ENCODE results near the gene HDAC1.
"Not testable (repeated sequence)": the region's sequence is repeated elsewhere in the genome, so short reads cannot be mapped to it uniquely, and the experiment has no call there.

The HDAC1 gene

DNA sequence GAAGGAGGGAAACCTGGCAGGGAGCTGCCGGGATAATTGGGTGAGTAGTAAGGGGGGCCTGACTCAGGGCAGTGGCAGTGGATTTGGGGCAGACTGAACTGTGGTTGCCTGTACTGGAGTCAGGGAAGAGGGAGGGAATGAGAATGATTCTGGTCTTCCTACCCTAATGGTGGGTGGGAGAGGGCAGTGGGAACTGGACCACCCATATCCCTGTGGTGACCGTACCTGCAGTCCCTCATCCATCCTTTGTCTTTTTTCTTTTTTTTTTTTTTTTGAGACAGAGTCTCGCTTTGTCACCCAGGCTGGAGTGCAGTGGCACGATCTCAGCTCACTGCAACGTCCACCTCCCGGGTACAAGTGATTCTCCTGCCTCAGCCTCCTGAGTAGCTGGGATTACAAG lies 63.9 kb downstream of the HDAC1 start:
- not testable (repeated sequence) for H3K79me1 ChIP-seq (ENCODE audit: low read length); H3K4me3 ChIP-seq (ENCODE audit: low read depth, low read length); H4K8ac ChIP-seq (ENCODE audit: low read depth, low read length); H3K14ac ChIP-seq (ENCODE audit: low read length); H3K23ac ChIP-seq (ENCODE audit: low read length); H2BK5ac ChIP-seq (ENCODE audit: low read depth, low read length, poor library complexity); H2AK5ac ChIP-seq (ENCODE audit: low read length); H4K91ac ChIP-seq (ENCODE audit: low read depth, low read length); H3K27ac ChIP-seq (ENCODE audit: low read depth, low read length); H3K9ac ChIP-seq (ENCODE audit: low read length); DNase-seq; H3K4ac ChIP-seq (ENCODE audit: low read depth, low read length); H2BK12ac ChIP-seq (ENCODE audit: low read length); H2BK120ac ChIP-seq (ENCODE audit: insufficient read depth, low read length, poor library complexity); H3K4me2 ChIP-seq (ENCODE audit: low read length); H3K27me3 ChIP-seq (ENCODE audit: insufficient read depth, low read length); H3K36me3 ChIP-seq (ENCODE audit: control insufficient read depth in 1 of 2, insufficient read depth in 2 of 2, low read length in 2 of 2); H4K12ac ChIP-seq (ENCODE audit: low read depth, low read length); H3K4me1 ChIP-seq (ENCODE audit: control insufficient read depth in 1 of 2, insufficient read depth in 2 of 2, low read length in 2 of 2); H3K9me3 ChIP-seq (ENCODE audit: insufficient read depth, low read depth, low read length); H2AFZ ChIP-seq (ENCODE audit: insufficient read depth, low read length, poor library complexity); H3K79me2 ChIP-seq (ENCODE audit: control insufficient read depth, insufficient read depth, low read length, poor library complexity); H3K18ac ChIP-seq (ENCODE audit: low read length)
- no CpG with 5 or more reads among the region's 6 CpGs for WGBS (ENCODE audit: extremely low coverage, insufficient coverage, insufficient read length)

DNA sequence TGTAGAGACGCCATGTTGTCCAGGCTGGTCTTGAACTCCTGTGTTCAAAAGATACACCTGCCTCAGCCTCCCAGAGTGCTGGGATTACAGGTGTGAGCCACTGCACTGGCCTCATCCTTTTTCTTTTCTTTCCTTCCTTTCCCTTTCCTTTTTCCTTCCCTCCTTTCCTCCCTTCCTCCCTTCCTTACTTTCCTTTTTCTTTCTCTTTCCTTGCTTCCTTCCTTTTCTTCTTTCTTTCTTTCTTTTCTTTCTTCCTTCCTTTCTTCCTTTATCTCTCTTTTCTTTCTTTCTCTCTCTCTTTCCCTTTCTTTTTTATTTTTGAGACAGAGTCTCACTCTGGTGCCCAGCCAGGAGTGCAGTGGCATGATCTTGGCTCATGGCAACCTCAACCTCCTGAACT lies 64.6 kb downstream of the HDAC1 start:
- Histone ChIP-seq H3K27me3 (ENCODE audit: insufficient read depth, low read length) (no peaks in the 10 kb centered on the region), H3K4me1 (ENCODE audit: control insufficient read depth in 1 of 2, insufficient read depth in 2 of 2, low read length in 2 of 2) (peaks cover 4 to 13% of the 10 kb centered on the region in 2 experiments), H3K4me2 (ENCODE audit: low read length) (no peak overlapping the region), H3K18ac (ENCODE audit: low read length) (no peak overlapping the region), H4K91ac (ENCODE audit: low read depth, low read length) (no peak overlapping the region), H4K8ac (ENCODE audit: low read depth, low read length) (no peak overlapping the region), H3K4me3 (ENCODE audit: low read depth, low read length) (no peak overlapping the region), H2AK5ac (ENCODE audit: low read length) (no peak overlapping the region), H3K4ac (ENCODE audit: low read depth, low read length) (no peak overlapping the region), H3K36me3 (ENCODE audit: control insufficient read depth in 1 of 2, insufficient read depth in 2 of 2, low read length in 2 of 2) (peaks cover 0 to 4% of the 10 kb centered on the region in 2 experiments), H4K12ac (ENCODE audit: low read depth, low read length) (no peak overlapping the region), H3K27ac (ENCODE audit: low read depth, low read length) (no peak overlapping the region), H2BK5ac (ENCODE audit: low read depth, low read length, poor library complexity) (no peak overlapping the region), H3K79me2 (ENCODE audit: control insufficient read depth, insufficient read depth, low read length, poor library complexity) (peaks cover 5% of the 10 kb centered on the region), H3K23ac (ENCODE audit: low read length) (no peak overlapping the region), H3K14ac (ENCODE audit: low read length) (no peak overlapping the region), H3K79me1 (ENCODE audit: low read length) (peaks cover 7% of the 10 kb centered on the region), H2BK120ac (ENCODE audit: insufficient read depth, low read length, poor library complexity) (no peak overlapping the region), H2AFZ (ENCODE audit: insufficient read depth, low read length, poor library complexity) (no peak overlapping the region), H2BK12ac (ENCODE audit: low read length) (no peak overlapping the region), H3K9me3 (ENCODE audit: insufficient read depth, low read depth, low read length) (peaks cover 3% of the 10 kb centered on the region), H3K9ac (ENCODE audit: low read length) (no peak overlapping the region)
- no peak for DNase-seq
- WGBS (ENCODE audit: extremely low coverage, insufficient coverage, insufficient read length) = no CpG with 5 or more reads among the region's 1 CpG

DNA sequence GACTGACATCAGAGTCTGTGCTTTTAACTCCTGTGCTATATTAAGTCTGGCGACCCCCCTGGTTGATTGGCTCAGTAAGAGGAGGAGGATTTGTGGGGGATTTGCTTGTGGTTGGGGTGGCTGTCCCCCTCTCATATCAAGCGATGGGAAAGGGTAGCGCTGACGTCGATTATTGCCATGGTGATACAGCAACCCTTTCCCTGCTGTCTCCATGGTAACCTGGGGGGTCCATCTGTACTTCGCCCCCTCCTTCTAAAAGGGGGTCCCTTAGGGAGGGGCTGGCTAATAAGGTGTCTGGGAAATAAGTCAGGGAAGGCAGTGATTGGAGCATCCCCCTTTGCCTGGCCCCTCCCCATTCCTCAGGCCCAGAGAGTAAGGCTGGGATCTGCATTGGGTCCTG lies 65.7 kb downstream of the HDAC1 start:
- H3K36me3 ChIP-seq (ENCODE audit: control insufficient read depth in 1 of 2, insufficient read depth in 2 of 2, low read length in 2 of 2) = peaks cover 0 to 4% of the 10 kb centered on the region in 2 experiments
- H4K8ac ChIP-seq (ENCODE audit: low read depth, low read length) = no peak overlapping the region
- H4K12ac ChIP-seq (ENCODE audit: low read depth, low read length) = no peak overlapping the region
- H2AFZ ChIP-seq (ENCODE audit: insufficient read depth, low read length, poor library complexity) = no peak overlapping the region
- H3K27ac ChIP-seq (ENCODE audit: low read depth, low read length) = no peak overlapping the region
- no peak overlapping the region for H3K4me2 ChIP-seq (ENCODE audit: low read length)
- no peak overlapping the region for H2BK12ac ChIP-seq (ENCODE audit: low read length)
- no peak overlapping the region for H3K4ac ChIP-seq (ENCODE audit: low read depth, low read length)
- no peak overlapping the region for H2BK5ac ChIP-seq (ENCODE audit: low read depth, low read length, poor library complexity)
- H3K9me3 ChIP-seq (ENCODE audit: insufficient read depth, low read depth, low read length) = peaks cover 3% of the 10 kb centered on the region
- H3K14ac ChIP-seq (ENCODE audit: low read length) = no peak overlapping the region
- no peak overlapping the region for H3K18ac ChIP-seq (ENCODE audit: low read length)
- no peak overlapping the region for H2AK5ac ChIP-seq (ENCODE audit: low read length)
- H3K79me1 ChIP-seq (ENCODE audit: low read length) = peaks cover 4% of the 10 kb centered on the region
- H3K4me1 ChIP-seq (ENCODE audit: control insufficient read depth in 1 of 2, insufficient read depth in 2 of 2, low read length in 2 of 2) = peaks cover 5 to 17% of the 10 kb centered on the region in 2 experiments
- no peak for DNase-seq
- WGBS (ENCODE audit: extremely low coverage, insufficient coverage, insufficient read length) = no CpG with 5 or more reads among the region's 6 CpGs
- no peak overlapping the region for H4K91ac ChIP-seq (ENCODE audit: low read depth, low read length)
- H3K23ac ChIP-seq (ENCODE audit: low read length) = no peak overlapping the region
- H2BK120ac ChIP-seq (ENCODE audit: insufficient read depth, low read length, poor library complexity) = no peak overlapping the region
- peaks cover 4% of the 10 kb centered on the region for H3K79me2 ChIP-seq (ENCODE audit: control insufficient read depth, insufficient read depth, low read length, poor library complexity)
- no peak overlapping the region for H3K9ac ChIP-seq (ENCODE audit: low read length)
- no peak overlapping the region for H3K4me3 ChIP-seq (ENCODE audit: low read depth, low read length)
- H3K27me3 ChIP-seq (ENCODE audit: insufficient read depth, low read length) = no peaks in the 10 kb centered on the region

DNA sequence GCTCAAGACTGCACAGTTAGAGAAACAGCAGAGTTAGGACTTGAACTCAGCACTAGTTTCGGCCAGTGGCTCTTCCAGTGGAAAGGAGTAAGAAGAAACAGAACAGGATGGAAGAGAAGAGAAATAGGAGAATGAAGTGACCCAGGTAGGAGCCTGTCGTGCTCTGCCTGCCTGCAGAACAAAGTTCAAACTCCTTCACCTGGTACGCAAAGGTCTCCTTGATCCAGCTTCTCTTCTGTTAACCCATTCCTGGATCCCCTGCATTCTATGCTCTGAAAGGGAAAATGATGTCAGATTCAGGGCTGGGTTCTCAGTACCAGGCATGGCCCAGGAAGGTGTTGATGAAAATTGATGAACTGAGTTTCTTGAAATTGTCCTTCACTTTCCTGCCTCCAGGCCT lies 66.6 kb downstream of the HDAC1 start:
- no peak for DNase-seq
- peaks cover 4% of the 10 kb centered on the region for H3K79me1 ChIP-seq (ENCODE audit: low read length)
- no peak overlapping the region for H3K18ac ChIP-seq (ENCODE audit: low read length)
- peaks cover 4 to 9% of the 10 kb centered on the region in 2 experiments for H3K36me3 ChIP-seq (ENCODE audit: control insufficient read depth in 1 of 2, insufficient read depth in 2 of 2, low read length in 2 of 2)
- no peak overlapping the region for H2BK12ac ChIP-seq (ENCODE audit: low read length)
- no peak overlapping the region for H3K23ac ChIP-seq (ENCODE audit: low read length)
- no peak overlapping the region for H4K12ac ChIP-seq (ENCODE audit: low read depth, low read length)
- H3K9me3 ChIP-seq (ENCODE audit: insufficient read depth, low read depth, low read length) = peaks cover 3% of the 10 kb centered on the region
- no peak overlapping the region for H3K4me3 ChIP-seq (ENCODE audit: low read depth, low read length)
- H3K4me2 ChIP-seq (ENCODE audit: low read length) = no peak overlapping the region
- no peak overlapping the region for H3K14ac ChIP-seq (ENCODE audit: low read length)
- no peak overlapping the region for H4K91ac ChIP-seq (ENCODE audit: low read depth, low read length)
- H3K79me2 ChIP-seq (ENCODE audit: control insufficient read depth, insufficient read depth, low read length, poor library complexity) = peaks cover 4% of the 10 kb centered on the region
- no peak overlapping the region for H3K4ac ChIP-seq (ENCODE audit: low read depth, low read length)
- no peak overlapping the region for H2AFZ ChIP-seq (ENCODE audit: insufficient read depth, low read length, poor library complexity)
- no peak overlapping the region for H2BK120ac ChIP-seq (ENCODE audit: insufficient read depth, low read length, poor library complexity)
- no peak overlapping the region for H3K9ac ChIP-seq (ENCODE audit: low read length)
- H2BK5ac ChIP-seq (ENCODE audit: low read depth, low read length, poor library complexity) = no peak overlapping the region
- no CpG with 5 or more reads among the region's 3 CpGs for WGBS (ENCODE audit: extremely low coverage, insufficient coverage, insufficient read length)
- no peak overlapping the region for H3K27ac ChIP-seq (ENCODE audit: low read depth, low read length)
- no peaks in the 10 kb centered on the region for H3K27me3 ChIP-seq (ENCODE audit: insufficient read depth, low read length)
- H4K8ac ChIP-seq (ENCODE audit: low read depth, low read length) = no peak overlapping the region
- peaks cover 5 to 16% of the 10 kb centered on the region in 2 experiments for H3K4me1 ChIP-seq (ENCODE audit: control insufficient read depth in 1 of 2, insufficient read depth in 2 of 2, low read length in 2 of 2)
- no peak overlapping the region for H2AK5ac ChIP-seq (ENCODE audit: low read length)
